HCT116 (cell line): Measurements from ENCODE around the gene OSBP2. TPM values are rescaled to one million over a fixed set of nuclear protein-coding genes. Genes with fewer than 3 reads are reported as not detected.

Experiments
- ATAC-seq: fragments of 200-7000 bp; cut with Tn5 transposase; 2 replicates; pipeline ENCODE4 v1.9.1; 2020; ENCODE audit warnings: mild to moderate bottlenecking, moderate library complexity
- BruUV-seq: library from RNA; stranded (reverse); fragments of 400-500 nt; replicated peaks from 2 replicates; lab custom pipeline; 2021; lab: Mats Ljungman, UMichigan
- CTCF ChIA-PET: fragments of 300-600 bp; sonication (Branson Sonifier 250); formaldehyde crosslinking; loops from one replicate; lab custom pipeline; 2021; ENCODE audit warnings: antibody characterized with exemption; lab: Charles Lee
- POLR2A ChIA-PET: fragments of 300-600, 350-600 bp; sonication (Branson Sonifier 250); formaldehyde crosslinking; loops from one replicate; lab custom pipeline; 2021; ENCODE audit warnings: antibody characterized with exemption; lab: Charles Lee
- RAD21 ChIA-PET, 2 experiments: fragments of 300-600 bp; sonication (Branson Sonifier 250); formaldehyde crosslinking; loops; one replicate each; lab custom pipeline; 2023; ENCODE audit warnings: low total read pairs in 2 of 2; ENCODE audit not compliant: uncharacterized antibody in 2 of 2, unreplicated experiment in 2 of 2, low non-redundant PET in 1 of 2; lab: Charles Lee
- DNase-seq: peaks from one replicate; pipeline ENCODE4 v3.0.0-alpha.2; 2010; ENCODE audit warnings: low read depth, low spot score
- H2AFZ ChIP-seq: fragments of 200-600 bp; shearing (Covaris generic), sonication (generic); 2 replicates; pipeline ENCODE4 v1.6.1; 2017; ENCODE audit warnings: low read depth, mixed run types, mixed read lengths, antibody characterized with exemption, low read length; ENCODE audit not compliant: poor library complexity, severe bottlenecking
- H3K27ac ChIP-seq: 2 replicates; pipeline ENCODE4 v1.5.1; 2012; ENCODE audit warnings: low read depth, low read length
- H3K27me3 ChIP-seq: fragments of 200-600 bp; sonication (generic); 2 replicates; pipeline ENCODE4 v1.6.1; 2016; ENCODE audit warnings: mixed run types, low read length, mixed read lengths; ENCODE audit not compliant: insufficient read depth
- H3K36me3 ChIP-seq, 2 experiments: fragments of 200-500 bp in 1 of 2; fragments of 200-600 bp in 1 of 2; sonication (Bioruptor generic) in 1 of 2; sonication (generic) in 1 of 2; 2 replicates each; pipeline versions ENCODE4 v1.5.1 to v1.6.1; 2014 to 2016; ENCODE audit warnings: low read length in 2 of 2, inconsistent platforms in 1 of 2, mixed read lengths in 1 of 2, mixed run types in 1 of 2; ENCODE audit not compliant: insufficient read depth in 2 of 2, control insufficient read depth in 1 of 2
- H3K4me1 ChIP-seq, 2 experiments: fragments of 200-600 bp in 1 of 2; sonication (generic) in 1 of 2; 2 replicates each; pipeline versions ENCODE4 v1.5.1 to v1.6.1; 2012 to 2017; ENCODE audit warnings: low read length in 2 of 2, inconsistent platforms in 1 of 2, mild to moderate bottlenecking in 1 of 2, mixed read lengths in 1 of 2, mixed run types in 1 of 2, moderate library complexity in 1 of 2; ENCODE audit not compliant: insufficient read depth in 2 of 2, control insufficient read depth in 1 of 2
- H3K4me2 ChIP-seq: fragments of 200-600 bp; sonication (generic); 2 replicates; pipeline ENCODE4 v1.6.1; 2017; ENCODE audit warnings: mixed run types, low read length, mixed read lengths
- H3K4me3 ChIP-seq, 2 experiments: fragments of 200-600 bp in 1 of 2; sonication (generic) in 1 of 2; replicated peaks in 1 of 2; 2 replicates each; pipeline ENCODE4 v1.5.1; 2011 to 2016; ENCODE audit warnings: low read length in 2 of 2, control low read depth in 1 of 2, low read depth in 1 of 2, mild to moderate bottlenecking in 1 of 2, mixed read lengths in 1 of 2, mixed run types in 1 of 2
- H3K79me2 ChIP-seq: fragments of 200-600 bp; sonication (generic); 2 replicates; pipeline ENCODE4 v1.6.1; 2017; ENCODE audit warnings: mild to moderate bottlenecking, mixed run types, low read length, moderate library complexity, mixed read lengths; ENCODE audit not compliant: insufficient read depth
- H3K9ac ChIP-seq: fragments of 200-600 bp; sonication (generic); 2 replicates; pipeline ENCODE4 v1.6.1; 2016; ENCODE audit warnings: low read length, mixed read lengths
- H3K9me2 ChIP-seq: fragments of 200-600 bp; sonication (generic), shearing (Covaris generic); 2 replicates; pipeline ENCODE4 v1.6.1; 2017; ENCODE audit warnings: mixed run types, mild to moderate bottlenecking, moderate library complexity; ENCODE audit not compliant: insufficient read depth
- H3K9me3 ChIP-seq, 2 experiments: fragments of 200-500 bp in 1 of 2; fragments of 200-600 bp in 1 of 2; sonication (Bioruptor generic) in 1 of 2; sonication (generic) in 1 of 2; 2 replicates each; pipeline ENCODE4 v1.6.1; 2014 to 2017; ENCODE audit warnings: low read length in 2 of 2, mixed read lengths in 2 of 2, inconsistent platforms in 1 of 2, low read depth in 1 of 2, mild to moderate bottlenecking in 1 of 2, mixed run types in 1 of 2, moderate library complexity in 1 of 2; ENCODE audit not compliant: control insufficient read depth in 1 of 2, insufficient read depth in 1 of 2
- H4K20me1 ChIP-seq: fragments of 200-600 bp; sonication (generic), shearing (Covaris generic); 2 replicates; pipeline ENCODE4 v1.6.1; 2017; ENCODE audit warnings: mixed run types, mild to moderate bottlenecking, moderate library complexity; ENCODE audit not compliant: insufficient read depth
- CBX3 ChIP-seq: IDR thresholded peaks from 2 replicates; pipeline ENCODE4 v1.6.1; 2012; ENCODE audit warnings: low read depth
- CEBPB ChIP-seq: IDR thresholded peaks from 2 replicates; pipeline ENCODE4 v1.6.1; 2012; ENCODE audit warnings: low read depth
- CTCF ChIP-seq, 3 experiments: fragments of 200-600 bp in 1 of 3; sonication (generic) in 1 of 3; IDR thresholded peaks in 2 of 3; conservative IDR thresholded peaks in 1 of 3; 2 replicates each; pipeline ENCODE4 v1.5.1; 2012 to 2017; ENCODE audit warnings: low read depth in 2 of 3, low read length in 2 of 3, antibody characterized with exemption in 1 of 3, borderline replicate concordance in 1 of 3, control low read depth in 1 of 3, mild to moderate bottlenecking in 1 of 3, mixed read lengths in 1 of 3, mixed run types in 1 of 3, moderate library complexity in 1 of 3; ENCODE audit not compliant: insufficient read depth in 1 of 3
- EGR1 ChIP-seq: IDR thresholded peaks from 2 replicates; pipeline ENCODE4 v1.6.1; 2012; ENCODE audit warnings: low read depth
- ELF1 ChIP-seq: IDR thresholded peaks from 2 replicates; pipeline ENCODE4 v1.6.1; 2012; ENCODE audit warnings: low read depth, borderline replicate concordance
- EZH2 ChIP-seq: fragments of 200-600 bp; sonication (generic); IDR thresholded peaks from 2 replicates; pipeline ENCODE4 v1.6.1; 2017; ENCODE audit warnings: antibody characterized with exemption, mixed run types
- EZH2phosphoT487 ChIP-seq: fragments of 200-600 bp; IDR thresholded peaks from 2 replicates; pipeline ENCODE4 v1.6.1; 2018; ENCODE audit warnings: antibody characterized with exemption, borderline replicate concordance
- FOSL1 ChIP-seq: IDR thresholded peaks from 2 replicates; pipeline ENCODE4 v1.6.1; 2012; ENCODE audit warnings: low read depth
- JUND ChIP-seq: IDR thresholded peaks from 2 replicates; pipeline ENCODE4 v1.6.1; 2012
- POLR2A ChIP-seq: IDR thresholded peaks from 2 replicates; pipeline ENCODE4 v1.7.0; 2011; ENCODE audit warnings: borderline replicate concordance; ENCODE audit not compliant: insufficient read depth, insufficient read length; ENCODE audit errors: extremely low read depth
- POLR2AphosphoS5 ChIP-seq: IDR thresholded peaks from 2 replicates; pipeline ENCODE4 v1.6.1; 2011; ENCODE audit warnings: mild to moderate bottlenecking, low read depth, low read length, moderate library complexity
- REST ChIP-seq: IDR thresholded peaks from 2 replicates; pipeline ENCODE4 v1.6.1; 2012; ENCODE audit warnings: low read depth
- SIN3A ChIP-seq: IDR thresholded peaks from 2 replicates; pipeline ENCODE4 v1.6.1; 2012; ENCODE audit warnings: low read depth
- SP1 ChIP-seq: IDR thresholded peaks from 2 replicates; pipeline ENCODE4 v1.6.1; 2012; ENCODE audit warnings: low read depth
- SRF ChIP-seq: IDR thresholded peaks from 2 replicates; pipeline ENCODE4 v1.6.1; 2012; ENCODE audit warnings: low read depth
- TCF7L2 ChIP-seq: IDR thresholded peaks from 2 replicates; pipeline ENCODE4 v1.7.0; 2011; ENCODE audit warnings: borderline replicate concordance, inconsistent platforms; ENCODE audit not compliant: insufficient read depth, insufficient read length; ENCODE audit errors: extremely low read depth
- YY1 ChIP-seq: IDR thresholded peaks from 2 replicates; pipeline ENCODE4 v1.6.1; 2011; ENCODE audit warnings: low read length, low read depth, moderate library complexity, mild to moderate bottlenecking; ENCODE audit not compliant: insufficient replicate concordance; ENCODE audit errors: extremely low read depth
- ZFX ChIP-seq: fragments of 450-650 bp; IDR thresholded peaks from 2 replicates; pipeline ENCODE4 v1.6.1; 2017
- intact Hi-C: fragments of 100-400 bp; cut with micrococcal nuclease; formaldehyde crosslinking; loops from 2 replicates; pipeline ENCODE4 v1.10.0; 2022
- total RNA-seq: library from RNA; stranded (reverse); gene quantifications from one replicate; pipeline ENCODE4 v1.2.1, GENCODE V29; 2021; ENCODE audit not compliant: unreplicated experiment
- TF ChIP-seq, protein P1 (sequence below): IDR thresholded peaks from 2 replicates; pipeline ENCODE4 v1.6.1; 2012

OSBP2 gene
- total RNA-seq, 1 experiment from 2014 or later, result 12.9 TPM

DNA sequence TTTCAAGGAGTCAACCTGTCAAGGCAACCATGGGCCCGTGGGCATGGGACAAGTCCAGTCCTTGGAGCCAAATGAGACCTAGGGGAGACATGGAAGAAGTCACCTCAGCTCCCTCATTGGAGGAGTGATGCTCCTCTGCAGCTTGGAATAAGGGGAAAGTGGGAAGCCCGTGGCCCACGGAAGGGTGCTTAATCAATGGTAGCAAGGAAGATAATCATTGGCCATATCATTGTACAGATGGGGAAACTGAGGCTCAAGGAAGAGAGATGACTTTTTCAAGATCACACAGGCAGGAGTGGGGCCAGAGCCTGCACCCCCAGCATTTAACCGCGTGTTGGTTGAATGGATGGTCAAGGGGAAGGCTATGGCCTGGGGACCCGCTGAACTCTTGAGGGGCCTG, 133.0 kb downstream of the OSBP2 start:
- H3K79me2 ChIP-seq, result peaks cover 3% of the 10 kb centered on the region; the same call in 1 of the 2 replicates
- no peaks in the 10 kb centered on the region for H3K36me3 ChIP-seq
- DNase-seq, result no peak
- no peaks in the 10 kb centered on the region for H3K27me3 ChIP-seq
- TF ChIP-seq SRF (no peak), SP1 (no peak), POLR2A (no peak), CBX3 (no peak), ZFX (no peak), FOSL1 (no peak), SIN3A (no peak), EZH2 (no peak), CEBPB (no peak), CTCF (IDR thresholded peaks at IDR 0.05 in 2 of 3, conservative IDR thresholded peaks at IDR 0.05 in 1 of 3; ENCODE audit: borderline replicate concordance in 1 of 3, insufficient read depth in 1 of 3, low read depth in 2 of 3, low read length in 2 of 3) (no peak), TCF7L2 (no peak), ELF1 (no peak), EZH2phosphoT487 (no peak), EGR1 (no peak), YY1 (no peak), POLR2AphosphoS5 (no peak), REST (no peak), JUND (no peak)
- TF ChIP-seq, protein P1, sequence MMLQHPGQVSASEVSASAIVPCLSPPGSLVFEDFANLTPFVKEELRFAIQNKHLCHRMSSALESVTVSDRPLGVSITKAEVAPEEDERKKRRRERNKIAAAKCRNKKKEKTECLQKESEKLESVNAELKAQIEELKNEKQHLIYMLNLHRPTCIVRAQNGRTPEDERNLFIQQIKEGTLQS, result no peak
- ChIA-PET RAD21 (no interaction called here), CTCF (no interaction called here), POLR2A (no interaction called here)
- H3K27ac ChIP-seq, result no peak overlapping the region
- ATAC-seq, result no peak
- H3K4me2 ChIP-seq, result no peak overlapping the region
- H3K4me3 ChIP-seq, result no peak overlapping the region
- BruUV-seq, result no TSS peak
- no peak overlapping the region for H3K9ac ChIP-seq
- H3K4me1 ChIP-seq, result peaks cover 27 to 61% of the 10 kb centered on the region in 2 experiments
- intact Hi-C loops, result no loop called here
- H2AFZ ChIP-seq, result no peak overlapping the region
- H4K20me1 ChIP-seq, result no peaks in the 10 kb centered on the region
- no peaks in the 10 kb centered on the region for H3K9me3 ChIP-seq
- H3K9me2 ChIP-seq, result no peaks in the 10 kb centered on the region
